GM23338 (cell line): ENCODE data around the gene ZNF239. TPM values are rescaled to one million over a fixed set of nuclear protein-coding genes. Genes with fewer than 3 reads are reported as not detected.

Experiments used
- ATAC-seq: fragments of 200-7000 bp; cut with Tn5 transposase; 3 replicates; pipeline ENCODE4 v1.9.1; 2020
- DNase-seq: peaks from one replicate; pipeline ENCODE4 v3.0.0-alpha.2; 2015; ENCODE audit warnings: low spot score
- H2AFZ ChIP-seq: fragments of 200-600 bp; sonication (generic); 2 replicates; pipeline ENCODE4 v1.8.0; 2016; ENCODE audit warnings: antibody characterized with exemption, mild to moderate bottlenecking, moderate library complexity
- H3F3A ChIP-seq: fragments of 200-600 bp; sonication (generic); replicated peaks from 2 replicates; pipeline ENCODE4 v1.8.0; 2017; ENCODE audit warnings: antibody characterized with exemption, mixed run types, low read depth
- H3K27ac ChIP-seq: fragments of 200-600 bp; sonication (generic); 2 replicates; pipeline ENCODE4 v1.6.1; 2016; ENCODE audit warnings: low read depth
- H3K27me3 ChIP-seq: fragments of 200-600 bp; sonication (generic); 2 replicates; pipeline ENCODE4 v1.8.0; 2016; ENCODE audit warnings: mild to moderate bottlenecking, mixed run types, moderate library complexity; ENCODE audit not compliant: insufficient read depth
- H3K36me3 ChIP-seq: fragments of 200-600 bp; sonication (generic); 2 replicates; pipeline ENCODE4 v1.8.0; 2016; ENCODE audit warnings: mild to moderate bottlenecking; ENCODE audit not compliant: insufficient read depth
- H3K4me1 ChIP-seq: fragments of 200-600 bp; sonication (generic); 2 replicates; pipeline ENCODE4 v1.8.0; 2016; ENCODE audit warnings: mild to moderate bottlenecking, moderate library complexity; ENCODE audit not compliant: insufficient read depth
- H3K4me2 ChIP-seq: fragments of 200-600 bp; sonication (generic); 2 replicates; pipeline ENCODE4 v1.7.1; 2017; ENCODE audit warnings: mixed run types
- H3K4me3 ChIP-seq: fragments of 200-600 bp; sonication (generic); 2 replicates; pipeline ENCODE4 v1.6.1; 2016; ENCODE audit warnings: mixed run types
- H3K79me2 ChIP-seq: fragments of 200-600 bp; sonication (generic); replicated peaks from 2 replicates; pipeline ENCODE4 v1.8.0; 2017; ENCODE audit warnings: mild to moderate bottlenecking; ENCODE audit not compliant: insufficient read depth
- H3K9me2 ChIP-seq: fragments of 200-600 bp; sonication (generic); 2 replicates; pipeline ENCODE4 v1.8.0; 2017; ENCODE audit not compliant: insufficient read depth
- H4K20me1 ChIP-seq: fragments of 200-600 bp; sonication (generic); replicated peaks from 2 replicates; pipeline ENCODE4 v1.8.0; 2017; ENCODE audit warnings: mild to moderate bottlenecking; ENCODE audit not compliant: insufficient read depth
- H3K27ac Mint-ChIP-seq: 2 replicates; pipeline ENCODE4 v1.8.0; 2020; ENCODE audit warnings: inconsistent platforms, mild to moderate bottlenecking, moderate library complexity, mixed read lengths
- H3K27me3 Mint-ChIP-seq: 3 replicates; pipeline ENCODE4 v1.8.0; 2022; ENCODE audit warnings: low read depth, mild to moderate bottlenecking, moderate library complexity, mixed read lengths, inconsistent platforms; ENCODE audit not compliant: insufficient read depth, poor library complexity
- H3K36me3 Mint-ChIP-seq: 3 replicates; pipeline ENCODE4 v1.8.0; 2021; ENCODE audit warnings: low read depth, mild to moderate bottlenecking, inconsistent platforms, moderate library complexity, mixed read lengths
- H3K4me1 Mint-ChIP-seq: 3 replicates; pipeline ENCODE4 v1.8.0; 2020; ENCODE audit warnings: mild to moderate bottlenecking, inconsistent platforms, mixed read lengths
- H3K4me3 Mint-ChIP-seq: 3 replicates; pipeline ENCODE4 v1.8.0; 2021; ENCODE audit warnings: moderate library complexity, mild to moderate bottlenecking, inconsistent platforms, mixed read lengths
- H3K9me3 Mint-ChIP-seq: 3 replicates; pipeline ENCODE4 v1.8.0; 2020; ENCODE audit warnings: moderate library complexity, mild to moderate bottlenecking, inconsistent platforms, mixed read lengths
- EZH2 ChIP-seq: fragments of 200-600 bp; sonication (generic); IDR thresholded peaks from one replicate; pipeline ENCODE4 v1.8.0; 2017; ENCODE audit warnings: antibody characterized with exemption, mild to moderate bottlenecking, low read depth; ENCODE audit not compliant: unreplicated experiment
- EZH2phosphoT487 ChIP-seq: fragments of 200-600 bp; sonication (generic); IDR thresholded peaks from one replicate; pipeline ENCODE4 v1.8.1; 2018; ENCODE audit warnings: antibody characterized with exemption; ENCODE audit not compliant: unreplicated experiment
- JUNB ChIP-seq: IDR thresholded peaks from one replicate; pipeline ENCODE4 v1.6.1; 2016; ENCODE audit warnings: antibody characterized with exemption; ENCODE audit not compliant: unreplicated experiment
- NANOG ChIP-seq: IDR thresholded peaks from 2 replicates; pipeline ENCODE4 v1.6.1; 2016; ENCODE audit warnings: antibody characterized with exemption, borderline replicate concordance
- STAT1 ChIP-seq: IDR thresholded peaks from one replicate; pipeline ENCODE4 v1.6.1; 2016; ENCODE audit warnings: antibody characterized with exemption; ENCODE audit not compliant: unreplicated experiment
- ZNF114 ChIP-seq: fragments of 250-450 bp; sonication (Bioruptor Pico); IDR thresholded peaks from 2 replicates; pipeline ENCODE4 v1.5.0; 2020; ENCODE audit warnings: mild to moderate bottlenecking, moderate library complexity
- ZNF331 ChIP-seq: fragments of 250-450 bp; sonication (Bioruptor Pico); IDR thresholded peaks from 2 replicates; pipeline ENCODE4 v1.5.0; 2020; ENCODE audit warnings: low read depth, mild to moderate bottlenecking, moderate library complexity
- polyA plus RNA-seq: library from polyadenylated mRNA; unstranded; fragments of >200 nt; fragmentation: Nextera tagmentation; extraction: Ambion mirVana; gene quantifications from 2 replicates; pipeline ENCODE4 v1.2.1, GENCODE V29; 2016
- total RNA-seq: library from RNA; depleted of rRNA; stranded (reverse); fragments of >200 nt; shearing (Covaris generic); gene quantifications from 2 replicates; pipeline ENCODE4 v1.2.3, GENCODE V29; 2014
- TF ChIP-seq, protein P1 (sequence below): IDR thresholded peaks from one replicate; pipeline ENCODE4 v1.6.1; 2018; ENCODE audit warnings: antibody characterized with exemption; ENCODE audit not compliant: unreplicated experiment
- TF ChIP-seq, protein P2 (sequence below): fragments of 250-450 bp; sonication (Bioruptor Pico); IDR thresholded peaks from 2 replicates; pipeline ENCODE4 v1.5.0; 2020; ENCODE audit warnings: mild to moderate bottlenecking, moderate library complexity

The ZNF239 gene
- total and polyA plus RNA-seq, 2 experiments from 2014 or later = 6.7 to 13.8 TPM

DNA sequence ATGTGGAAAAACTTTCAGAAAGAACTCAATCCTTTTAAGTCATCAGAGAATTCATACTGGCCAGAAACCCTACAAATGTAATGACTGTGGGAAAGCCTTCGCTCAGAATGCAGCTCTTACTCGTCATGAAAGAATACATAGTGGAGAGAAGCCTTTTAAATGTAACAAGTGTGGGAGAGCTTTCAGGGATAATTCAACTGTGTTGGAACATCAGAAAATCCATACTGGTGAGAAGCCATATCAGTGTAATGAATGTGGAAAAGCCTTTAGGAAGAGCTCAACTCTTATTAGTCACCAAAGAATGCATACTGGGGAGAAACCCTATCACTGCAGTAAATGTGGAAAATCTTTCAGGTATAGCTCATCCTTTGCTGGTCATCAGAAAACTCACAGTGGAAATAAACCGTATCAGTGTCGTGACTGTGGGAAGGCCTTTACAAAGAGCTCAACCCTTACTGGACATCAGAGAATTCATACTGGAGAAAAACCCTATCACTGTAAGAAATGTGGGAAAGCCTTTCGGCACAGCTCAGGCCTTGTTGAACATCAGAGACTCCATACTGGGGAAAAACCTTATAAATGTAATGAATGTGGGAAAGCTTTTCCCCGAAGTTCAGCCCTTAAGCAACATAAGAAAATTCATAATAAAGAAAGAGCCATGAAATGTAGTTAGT, 42.4 kb upstream of the ZNF239 start:
- peaks cover 3% of the 10 kb centered on the region; the same call in 1 of the 2 replicates for H3K9me2 ChIP-seq
- Mint-ChIP-seq H3K27ac (no peak overlapping the region), H3K27me3 (no peaks in the 10 kb centered on the region), H3K4me3 (no peak overlapping the region), H3K4me1 (no peaks in the 10 kb centered on the region), H3K9me3 (peaks cover 72% of the 10 kb centered on the region), H3K36me3 (peaks cover 83% of the 10 kb centered on the region)
- no peaks in the 10 kb centered on the region for H4K20me1 ChIP-seq
- DNase-seq (no peak), ATAC-seq (no peak)
- no peak overlapping the region for H3K27ac ChIP-seq
- H2AFZ ChIP-seq = no peak overlapping the region
- no peaks in the 10 kb centered on the region for H3K4me1 ChIP-seq
- TF ChIP-seq ZNF114 (no peak), STAT1 (no peak), ZNF331 (CRISPR knock-in tag) (no peak), JUNB (no peak), EZH2 (no peak), NANOG (no peak)
- TF ChIP-seq, protein P1, sequence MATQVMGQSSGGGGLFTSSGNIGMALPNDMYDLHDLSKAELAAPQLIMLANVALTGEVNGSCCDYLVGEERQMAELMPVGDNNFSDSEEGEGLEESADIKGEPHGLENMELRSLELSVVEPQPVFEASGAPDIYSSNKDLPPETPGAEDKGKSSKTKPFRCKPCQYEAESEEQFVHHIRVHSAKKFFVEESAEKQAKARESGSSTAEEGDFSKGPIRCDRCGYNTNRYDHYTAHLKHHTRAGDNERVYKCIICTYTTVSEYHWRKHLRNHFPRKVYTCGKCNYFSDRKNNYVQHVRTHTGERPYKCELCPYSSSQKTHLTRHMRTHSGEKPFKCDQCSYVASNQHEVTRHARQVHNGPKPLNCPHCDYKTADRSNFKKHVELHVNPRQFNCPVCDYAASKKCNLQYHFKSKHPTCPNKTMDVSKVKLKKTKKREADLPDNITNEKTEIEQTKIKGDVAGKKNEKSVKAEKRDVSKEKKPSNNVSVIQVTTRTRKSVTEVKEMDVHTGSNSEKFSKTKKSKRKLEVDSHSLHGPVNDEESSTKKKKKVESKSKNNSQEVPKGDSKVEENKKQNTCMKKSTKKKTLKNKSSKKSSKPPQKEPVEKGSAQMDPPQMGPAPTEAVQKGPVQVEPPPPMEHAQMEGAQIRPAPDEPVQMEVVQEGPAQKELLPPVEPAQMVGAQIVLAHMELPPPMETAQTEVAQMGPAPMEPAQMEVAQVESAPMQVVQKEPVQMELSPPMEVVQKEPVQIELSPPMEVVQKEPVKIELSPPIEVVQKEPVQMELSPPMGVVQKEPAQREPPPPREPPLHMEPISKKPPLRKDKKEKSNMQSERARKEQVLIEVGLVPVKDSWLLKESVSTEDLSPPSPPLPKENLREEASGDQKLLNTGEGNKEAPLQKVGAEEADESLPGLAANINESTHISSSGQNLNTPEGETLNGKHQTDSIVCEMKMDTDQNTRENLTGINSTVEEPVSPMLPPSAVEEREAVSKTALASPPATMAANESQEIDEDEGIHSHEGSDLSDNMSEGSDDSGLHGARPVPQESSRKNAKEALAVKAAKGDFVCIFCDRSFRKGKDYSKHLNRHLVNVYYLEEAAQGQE = no peak
- H3K4me3 ChIP-seq = no peak overlapping the region
- H3F3A ChIP-seq = no peaks in the 10 kb centered on the region
- no peak overlapping the region for H3K4me2 ChIP-seq
- no peaks in the 10 kb centered on the region for H3K79me2 ChIP-seq
- H3K27me3 ChIP-seq = no peaks in the 10 kb centered on the region
- peaks cover 38% of the 10 kb centered on the region for H3K36me3 ChIP-seq

DNA sequence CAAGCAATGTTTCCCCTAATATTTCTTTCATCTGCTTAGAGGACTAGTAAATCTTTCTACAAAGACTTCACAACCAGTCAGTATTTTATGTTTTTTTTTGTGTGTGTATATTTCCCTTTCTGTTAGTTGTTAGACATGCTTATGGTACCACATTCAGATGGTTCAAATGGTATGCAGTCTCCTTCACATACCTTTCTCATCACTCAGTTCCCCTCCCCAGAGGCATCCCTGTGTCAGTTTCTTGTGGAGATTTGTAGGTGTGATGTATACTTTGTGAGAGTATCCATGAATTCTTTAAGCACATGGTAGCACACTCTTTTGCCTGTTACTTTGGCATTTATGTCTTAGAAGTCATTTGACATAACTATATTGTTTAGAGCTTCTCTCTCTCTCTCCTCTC, 36.2 kb upstream of the ZNF239 start:
- Histone ChIP-seq H2AFZ (no peak overlapping the region), H3K27me3 (no peaks in the 10 kb centered on the region), H3K4me2 (no peak overlapping the region), H3K4me1 (no peaks in the 10 kb centered on the region; the same call in 1 of the 2 replicates), H3K36me3 (peaks cover 27% of the 10 kb centered on the region), H3F3A (no peaks in the 10 kb centered on the region), H3K27ac (no peak overlapping the region), H3K9me2 (peaks cover 3% of the 10 kb centered on the region; the same call in 1 of the 2 replicates), H3K4me3 (no peak overlapping the region), H4K20me1 (no peaks in the 10 kb centered on the region), H3K79me2 (no peaks in the 10 kb centered on the region)
- ATAC-seq (no peak), DNase-seq (no peak)
- Mint-ChIP-seq H3K27ac (no peak overlapping the region), H3K9me3 (peaks cover 27% of the 10 kb centered on the region), H3K27me3 (peaks cover 9% of the 10 kb centered on the region), H3K4me3 (no peak overlapping the region), H3K36me3 (peaks cover 77% of the 10 kb centered on the region), H3K4me1 (peaks cover 10% of the 10 kb centered on the region)
- TF ChIP-seq ZNF114 (no peak), ZNF331 (CRISPR knock-in tag) (no peak), EZH2 (no peak), EZH2phosphoT487 (no peak), STAT1 (no peak)
- TF ChIP-seq, protein P2, sequence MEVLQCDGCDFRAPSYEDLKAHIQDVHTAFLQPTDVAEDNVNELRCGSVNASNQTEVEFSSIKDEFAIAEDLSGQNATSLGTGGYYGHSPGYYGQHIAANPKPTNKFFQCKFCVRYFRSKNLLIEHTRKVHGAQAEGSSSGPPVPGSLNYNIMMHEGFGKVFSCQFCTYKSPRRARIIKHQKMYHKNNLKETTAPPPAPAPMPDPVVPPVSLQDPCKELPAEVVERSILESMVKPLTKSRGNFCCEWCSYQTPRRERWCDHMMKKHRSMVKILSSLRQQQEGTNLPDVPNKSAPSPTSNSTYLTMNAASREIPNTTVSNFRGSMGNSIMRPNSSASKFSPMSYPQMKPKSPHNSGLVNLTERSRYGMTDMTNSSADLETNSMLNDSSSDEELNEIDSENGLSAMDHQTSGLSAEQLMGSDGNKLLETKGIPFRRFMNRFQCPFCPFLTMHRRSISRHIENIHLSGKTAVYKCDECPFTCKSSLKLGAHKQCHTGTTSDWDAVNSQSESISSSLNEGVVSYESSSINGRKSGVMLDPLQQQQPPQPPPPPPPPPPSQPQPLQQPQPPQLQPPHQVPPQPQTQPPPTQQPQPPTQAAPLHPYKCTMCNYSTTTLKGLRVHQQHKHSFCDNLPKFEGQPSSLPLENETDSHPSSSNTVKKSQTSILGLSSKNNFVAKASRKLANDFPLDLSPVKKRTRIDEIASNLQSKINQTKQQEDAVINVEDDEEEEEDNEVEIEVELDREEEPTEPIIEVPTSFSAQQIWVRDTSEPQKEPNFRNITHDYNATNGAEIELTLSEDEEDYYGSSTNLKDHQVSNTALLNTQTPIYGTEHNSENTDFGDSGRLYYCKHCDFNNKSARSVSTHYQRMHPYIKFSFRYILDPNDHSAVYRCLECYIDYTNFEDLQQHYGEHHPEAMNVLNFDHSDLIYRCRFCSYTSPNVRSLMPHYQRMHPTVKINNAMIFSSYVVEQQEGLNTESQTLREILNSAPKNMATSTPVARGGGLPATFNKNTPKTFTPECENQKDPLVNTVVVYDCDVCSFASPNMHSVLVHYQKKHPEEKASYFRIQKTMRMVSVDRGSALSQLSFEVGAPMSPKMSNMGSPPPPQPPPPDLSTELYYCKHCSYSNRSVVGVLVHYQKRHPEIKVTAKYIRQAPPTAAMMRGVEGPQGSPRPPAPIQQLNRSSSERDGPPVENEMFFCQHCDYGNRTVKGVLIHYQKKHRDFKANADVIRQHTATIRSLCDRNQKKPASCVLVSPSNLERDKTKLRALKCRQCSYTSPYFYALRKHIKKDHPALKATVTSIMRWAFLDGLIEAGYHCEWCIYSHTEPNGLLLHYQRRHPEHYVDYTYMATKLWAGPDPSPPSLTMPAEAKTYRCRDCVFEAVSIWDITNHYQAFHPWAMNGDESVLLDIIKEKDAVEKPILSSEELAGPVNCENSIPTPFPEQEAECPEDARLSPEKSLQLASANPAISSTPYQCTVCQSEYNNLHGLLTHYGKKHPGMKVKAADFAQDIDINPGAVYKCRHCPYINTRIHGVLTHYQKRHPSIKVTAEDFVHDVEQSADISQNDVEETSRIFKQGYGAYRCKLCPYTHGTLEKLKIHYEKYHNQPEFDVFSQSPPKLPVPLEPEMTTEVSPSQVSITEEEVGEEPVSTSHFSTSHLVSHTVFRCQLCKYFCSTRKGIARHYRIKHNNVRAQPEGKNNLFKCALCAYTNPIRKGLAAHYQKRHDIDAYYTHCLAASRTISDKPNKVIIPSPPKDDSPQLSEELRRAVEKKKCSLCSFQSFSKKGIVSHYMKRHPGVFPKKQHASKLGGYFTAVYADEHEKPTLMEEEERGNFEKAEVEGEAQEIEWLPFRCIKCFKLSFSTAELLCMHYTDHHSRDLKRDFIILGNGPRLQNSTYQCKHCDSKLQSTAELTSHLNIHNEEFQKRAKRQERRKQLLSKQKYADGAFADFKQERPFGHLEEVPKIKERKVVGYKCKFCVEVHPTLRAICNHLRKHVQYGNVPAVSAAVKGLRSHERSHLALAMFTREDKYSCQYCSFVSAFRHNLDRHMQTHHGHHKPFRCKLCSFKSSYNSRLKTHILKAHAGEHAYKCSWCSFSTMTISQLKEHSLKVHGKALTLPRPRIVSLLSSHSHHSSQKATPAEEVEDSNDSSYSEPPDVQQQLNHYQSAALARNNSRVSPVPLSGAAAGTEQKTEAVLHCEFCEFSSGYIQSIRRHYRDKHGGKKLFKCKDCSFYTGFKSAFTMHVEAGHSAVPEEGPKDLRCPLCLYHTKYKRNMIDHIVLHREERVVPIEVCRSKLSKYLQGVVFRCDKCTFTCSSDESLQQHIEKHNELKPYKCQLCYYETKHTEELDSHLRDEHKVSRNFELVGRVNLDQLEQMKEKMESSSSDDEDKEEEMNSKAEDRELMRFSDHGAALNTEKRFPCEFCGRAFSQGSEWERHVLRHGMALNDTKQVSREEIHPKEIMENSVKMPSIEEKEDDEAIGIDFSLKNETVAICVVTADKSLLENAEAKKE (CRISPR knock-in tag) = no peak
